GM21528 (cell line): ENCODE data around the gene FARS2.
"Not testable (repeated sequence)": the region's sequence is repeated elsewhere in the genome, so short reads cannot be mapped to it uniquely, and the experiment has no call there.

Experiments
- ATAC-seq: cut with Tn5 transposase; IDR thresholded peaks from one replicate; pipeline ENCODE4 v1.9.1; 2021; ENCODE audit warnings: mild to moderate bottlenecking, moderate library complexity; ENCODE audit not compliant: unreplicated experiment, low FRiP score

Gene FARS2

GRCh38 chr6:5765141-5765760 is 503.9 kb downstream of the FARS2 start:
- no peak for ATAC-seq

- no peak for ATAC-seq
Measured at GRCh38 chr6:5766260-5766659, 504.9 kb downstream of the FARS2 start.

GRCh38 chr6:5767471-5767870 is 506.2 kb downstream of the FARS2 start:
- ATAC-seq, result no peak

GRCh38 chr6:5771211-5771610 is 509.9 kb downstream of the FARS2 start:
- no peak for ATAC-seq

GRCh38 chr6:5771759-5772390 is 510.6 kb downstream of the FARS2 start:
- ATAC-seq, result no peak

- ATAC-seq, result no peak
Measured at GRCh38 chr6:5772408-5773120, 511.3 kb downstream of the FARS2 start.

GRCh38 chr6:5776104-5776503 is 514.8 kb downstream of the FARS2 start:
- no peak for ATAC-seq

GRCh38 chr6:5776706-5777390 is 515.5 kb downstream of the FARS2 start:
- no peak for ATAC-seq

- peak; percentile 95 for ATAC-seq
Measured at GRCh38 chr6:5778317-5778857, 517.1 kb downstream of the FARS2 start.

GRCh38 chr6:5778906-5779305 is 517.6 kb downstream of the FARS2 start:
- ATAC-seq, result no peak

GRCh38 chr6:5781019-5781418 is 519.7 kb downstream of the FARS2 start:
- ATAC-seq, result no peak

GRCh38 chr6:5781966-5782556 is 520.7 kb downstream of the FARS2 start:
- ATAC-seq, result no peak

GRCh38 chr6:5782783-5783547 is 521.7 kb downstream of the FARS2 start:
- no peak for ATAC-seq

GRCh38 chr6:5783584-5784089 is 522.3 kb downstream of the FARS2 start:
- ATAC-seq, result no peak

GRCh38 chr6:5785249-5785648 is 523.9 kb downstream of the FARS2 start:
- ATAC-seq, result no peak

- no peak for ATAC-seq
Measured at GRCh38 chr6:5786321-5786968, 525.1 kb downstream of the FARS2 start.

- ATAC-seq, result no peak
Measured at GRCh38 chr6:5786969-5787720, 525.8 kb downstream of the FARS2 start.

- not testable (repeated sequence) for ATAC-seq
Measured at GRCh38 chr6:5789426-5789825, 528.1 kb downstream of the FARS2 start.
